NCI-H1092 (cell line): Measurements from ENCODE around the gene TBC1D10A.

Source experiments
- DNase-seq: peaks from one replicate; lab custom pipeline; 2025; lab: John Stamatoyannopoulos, UW

TBC1D10A gene

GRCh38 chr22:30326706-30327362, at the start of gene TBC1D10A:
Gene TBC1D10A, minus strand, starts transcription at chr22:30326941. Its CDS starts 60 bp downstream, at chr22:30326881.
- peak; percentile 87 for DNase-seq

DNA sequence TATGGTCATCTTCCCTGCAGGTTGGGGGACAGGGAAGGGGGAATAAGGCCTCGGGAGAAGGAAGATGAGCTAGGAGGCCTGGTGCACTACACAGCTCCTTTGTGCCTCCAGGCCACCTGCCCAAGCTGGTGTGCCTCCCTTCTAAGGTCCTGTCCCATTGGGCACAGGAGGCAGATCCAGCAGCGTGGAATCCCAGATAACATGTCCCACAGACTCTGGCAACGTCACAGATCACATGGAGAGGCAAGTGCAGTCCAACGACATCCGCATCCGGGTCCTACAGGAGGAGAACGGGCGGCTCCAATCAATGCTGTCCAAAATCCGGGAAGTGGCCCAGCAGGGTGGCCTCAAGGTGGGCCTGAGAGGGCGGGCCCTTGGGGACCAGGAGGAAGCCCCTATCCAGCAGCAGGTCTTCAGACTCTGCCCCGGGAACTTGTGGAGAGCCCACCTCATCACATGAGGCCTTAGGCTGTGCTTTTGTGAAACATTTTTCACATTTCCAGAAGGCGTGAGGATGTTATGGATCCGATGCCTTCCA, 48.6 kb upstream of the TBC1D10A start:
- DNase-seq: no peak

GRCh38 chr22:30373331-30374325, 46.9 kb upstream of the TBC1D10A start:
- no peak for DNase-seq

GRCh38 chr22:30372915-30373314, 46.2 kb upstream of the TBC1D10A start:
- no peak for DNase-seq

GRCh38 chr22:30371981-30372380, 45.2 kb upstream of the TBC1D10A start:
- DNase-seq: no peak

GRCh38 chr22:30371321-30371720, 44.6 kb upstream of the TBC1D10A start:
- DNase-seq: no peak

- DNase-seq: no peak
Observed at GRCh38 chr22:30370641-30371230, 44.0 kb upstream of the TBC1D10A start.

- DNase-seq: no peak
Observed at GRCh38 chr22:30368420-30368819, 41.7 kb upstream of the TBC1D10A start.

- DNase-seq: no peak
Observed at GRCh38 chr22:30365891-30366290, 39.1 kb upstream of the TBC1D10A start.

DNA sequence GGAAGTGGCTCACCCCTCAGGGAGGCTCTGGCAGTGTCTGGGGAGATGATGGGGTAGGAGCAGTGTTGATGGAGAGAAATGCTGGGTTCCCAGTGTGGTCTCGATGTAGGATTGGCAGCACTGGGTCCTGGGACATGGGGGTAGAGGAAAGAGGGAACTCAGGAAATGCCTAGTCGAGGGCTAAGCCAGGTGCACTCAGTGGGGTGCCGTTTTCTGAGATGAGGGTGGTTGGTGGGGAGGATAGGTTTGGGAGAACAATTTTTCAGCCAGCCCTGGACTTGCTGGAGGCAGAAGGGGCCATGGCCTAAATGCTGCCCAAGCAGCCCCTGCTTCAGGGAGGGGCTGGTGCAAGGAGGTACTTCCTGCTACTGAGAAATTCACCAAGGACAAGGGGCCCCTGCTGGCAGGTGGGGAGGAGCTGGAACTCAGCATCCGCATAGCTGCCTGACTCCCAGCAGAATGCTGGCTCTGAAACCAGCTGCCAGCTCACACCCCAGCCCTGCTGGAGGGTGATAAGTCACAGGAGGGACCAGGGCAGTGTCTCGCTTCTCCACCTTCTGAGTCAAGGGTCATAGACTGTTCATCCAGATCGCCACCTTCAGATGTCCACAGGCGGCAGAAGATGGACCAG, 36.0 kb upstream of the TBC1D10A start:
- no peak for DNase-seq

DNA sequence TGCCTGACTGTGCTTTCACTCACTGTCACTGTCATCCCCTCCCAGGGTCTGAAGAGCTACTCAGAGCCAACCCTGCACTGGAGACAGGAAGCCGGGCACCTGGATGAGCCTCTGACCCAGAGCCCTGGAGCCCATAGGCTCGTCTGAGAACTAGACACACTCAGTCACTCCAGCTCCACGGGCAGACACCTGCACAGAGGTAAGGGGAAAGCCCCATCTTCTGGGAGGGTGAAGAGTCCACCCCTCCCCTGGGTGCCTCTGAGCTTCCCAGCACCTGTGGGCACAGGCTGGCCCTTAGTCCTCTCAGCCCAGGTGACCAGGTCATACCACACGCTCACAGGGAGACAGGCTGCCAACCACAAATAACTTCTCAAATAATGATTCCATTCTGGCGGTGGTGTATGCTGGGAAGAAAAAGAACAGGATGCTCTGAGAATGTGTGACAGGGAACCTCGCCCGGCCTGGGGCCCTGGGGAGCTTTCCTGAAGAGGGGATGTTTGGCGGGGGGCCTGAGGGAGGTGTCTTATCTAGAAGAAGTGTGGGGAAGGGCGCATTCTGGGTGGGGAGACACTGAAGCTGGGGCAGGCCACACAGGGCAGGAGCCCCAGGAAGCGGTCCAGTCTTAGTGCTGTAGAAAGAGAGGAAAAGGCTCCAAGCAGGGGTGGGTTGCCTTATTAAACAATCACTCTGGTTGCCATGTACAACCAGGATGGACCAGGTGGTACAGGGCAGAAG, 35.3 kb upstream of the TBC1D10A start:
- DNase-seq: no peak

DNA sequence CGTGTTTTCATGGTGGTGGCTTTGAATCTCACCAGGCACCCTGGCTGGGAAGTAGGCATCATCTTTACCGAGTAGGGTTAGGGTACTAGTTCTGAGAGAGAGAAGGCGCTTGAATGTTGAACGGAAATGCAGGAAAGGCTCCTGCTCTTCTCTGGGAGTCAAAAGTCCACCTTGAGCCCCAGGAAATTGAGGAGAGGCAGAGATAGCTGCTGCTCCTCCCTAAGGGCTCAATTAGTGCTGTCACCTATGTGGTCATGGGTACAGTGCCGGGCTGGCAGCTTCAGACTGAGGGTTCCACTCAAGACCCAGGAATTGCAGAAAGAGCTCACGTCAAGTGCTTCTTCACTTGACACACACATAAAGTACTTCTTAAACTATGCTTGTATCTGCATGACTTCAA, 31.8 kb upstream of the TBC1D10A start:
- no peak for DNase-seq

DNA sequence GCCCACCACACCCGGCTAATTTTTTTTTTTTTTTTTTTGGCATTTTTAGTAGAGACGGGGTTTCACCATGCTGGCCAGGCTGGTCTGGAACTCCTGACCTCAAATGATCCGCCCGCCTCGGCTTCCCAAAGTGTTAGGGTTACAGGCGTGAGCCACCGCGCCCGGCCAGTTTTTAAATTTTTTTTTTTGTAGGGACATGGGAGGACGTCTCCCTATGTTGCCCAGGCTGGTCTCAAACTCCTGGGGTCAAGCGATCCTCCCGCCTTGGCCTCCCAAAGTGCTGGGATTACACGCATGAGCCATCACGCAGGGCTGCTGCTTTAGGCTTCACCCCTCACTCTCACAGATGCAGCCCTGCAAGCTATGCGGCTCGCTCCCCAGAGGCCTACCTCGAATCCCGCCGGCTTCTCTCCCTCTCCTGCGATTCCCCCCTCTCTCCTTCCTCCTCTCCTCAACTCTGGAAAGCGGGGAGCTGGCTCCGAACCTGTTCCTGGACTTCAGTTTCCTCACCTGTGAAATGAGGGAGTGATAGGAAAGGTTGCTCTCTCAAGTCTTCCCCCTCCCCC, 31.0 kb upstream of the TBC1D10A start:
- DNase-seq: no peak

DNA sequence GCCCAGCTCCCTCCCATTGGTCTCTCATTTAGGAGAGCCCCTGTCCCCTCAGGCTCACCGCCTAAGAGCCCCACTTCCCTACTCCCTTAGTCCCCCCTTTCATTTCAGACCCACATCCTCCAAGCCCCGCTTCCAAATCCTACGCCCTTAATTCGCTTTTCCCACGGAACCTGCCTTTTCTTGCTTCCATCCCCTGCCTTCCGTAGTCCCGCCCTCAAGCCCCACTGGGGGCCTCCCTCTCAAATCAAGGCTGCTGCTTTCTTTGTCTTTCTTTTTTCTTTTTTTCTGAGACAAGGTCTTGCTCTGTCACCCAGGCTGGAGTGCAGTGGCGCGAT, 30.5 kb upstream of the TBC1D10A start:
- no peak for DNase-seq

DNA sequence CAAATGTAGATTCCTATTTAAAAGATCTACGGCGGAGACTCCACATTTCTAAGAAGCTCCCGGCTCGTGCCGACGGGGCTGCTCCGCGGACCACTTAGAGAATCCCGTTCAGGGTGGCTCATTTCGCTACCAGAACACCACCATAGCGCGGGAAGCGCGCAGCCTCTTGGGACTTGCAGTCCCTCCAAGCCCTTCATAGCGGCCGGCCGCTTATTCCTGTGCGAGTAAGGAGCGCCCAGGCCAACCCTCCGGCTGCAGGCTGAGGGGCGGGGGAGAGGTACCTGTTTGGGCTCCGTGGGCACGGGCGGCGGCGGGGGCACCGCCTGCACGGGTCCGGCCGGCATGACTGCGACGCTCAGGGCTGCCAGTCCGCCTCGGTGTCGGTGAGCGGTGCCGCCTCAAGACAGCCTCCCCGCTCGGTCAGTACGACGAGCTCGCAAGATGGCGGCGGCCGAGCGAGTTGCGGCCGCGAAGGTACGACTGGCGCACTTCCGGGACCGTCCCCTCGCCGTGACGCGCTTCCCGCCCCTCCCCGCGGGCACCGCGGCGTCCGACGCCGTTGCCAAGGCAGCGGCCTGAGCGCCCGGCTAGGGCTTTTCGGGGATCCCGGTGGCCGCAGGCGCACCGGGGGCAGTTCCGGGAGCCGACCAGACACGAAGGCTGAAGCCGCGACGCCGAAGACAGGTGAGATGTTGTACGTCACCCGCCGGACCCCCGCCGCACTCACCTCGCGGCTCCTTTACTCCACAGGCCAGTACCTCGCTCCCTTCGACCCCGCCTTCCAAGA, 29.9 kb upstream of the TBC1D10A start, which contains the start of the genes CCDC157 and SF3A1:
Gene CCDC157 (plus strand): TSS at position 559 of the 787 bp plus-strand sequence. CDS start 8,994 bp downstream, outside the sequence.
Gene SF3A1 (minus strand): TSS at position 446 of the 787 bp plus-strand sequence. CDS start 102 bp downstream, at position 344.
- peak; percentile 86 for DNase-seq

DNA sequence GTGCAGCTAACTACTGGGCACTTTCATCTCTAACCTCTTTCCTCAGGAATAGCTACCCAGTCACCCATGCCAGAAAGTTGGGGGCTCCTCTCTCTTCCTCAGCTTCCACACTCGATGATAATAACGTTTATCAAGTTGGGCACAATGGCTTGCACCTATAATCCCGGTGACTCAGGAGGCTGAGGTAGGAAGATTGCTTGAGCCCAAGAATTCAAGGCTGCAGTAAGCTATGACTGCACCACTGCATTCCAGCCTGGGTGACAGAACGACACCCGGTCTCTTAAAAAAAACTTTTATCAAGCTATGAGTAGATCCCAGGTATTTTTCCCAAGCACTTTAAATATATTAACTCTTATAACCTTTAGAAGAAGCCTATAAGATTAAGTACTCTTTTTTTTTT, 27.9 kb upstream of the TBC1D10A start:
- no peak for DNase-seq

DNA sequence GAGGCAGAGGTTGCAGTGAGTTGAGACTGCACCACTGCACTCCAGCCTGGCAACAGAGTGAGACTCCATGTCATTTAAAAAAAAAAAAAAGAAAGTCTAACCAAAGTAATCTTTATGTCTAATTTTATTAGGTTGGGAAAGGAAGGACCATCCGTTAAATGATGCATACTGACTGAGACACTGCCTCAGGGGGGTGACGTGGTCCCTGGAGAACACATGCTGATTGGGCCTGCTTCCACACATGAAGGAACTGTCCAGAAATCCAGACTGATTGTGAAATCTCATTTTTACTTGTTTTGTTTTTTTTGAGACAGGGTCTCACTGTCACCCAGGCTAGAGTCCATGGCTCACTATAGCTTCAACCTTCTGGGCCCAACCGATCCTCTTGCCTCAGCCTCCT, 24.5 kb upstream of the TBC1D10A start:
- no peak for DNase-seq

DNA sequence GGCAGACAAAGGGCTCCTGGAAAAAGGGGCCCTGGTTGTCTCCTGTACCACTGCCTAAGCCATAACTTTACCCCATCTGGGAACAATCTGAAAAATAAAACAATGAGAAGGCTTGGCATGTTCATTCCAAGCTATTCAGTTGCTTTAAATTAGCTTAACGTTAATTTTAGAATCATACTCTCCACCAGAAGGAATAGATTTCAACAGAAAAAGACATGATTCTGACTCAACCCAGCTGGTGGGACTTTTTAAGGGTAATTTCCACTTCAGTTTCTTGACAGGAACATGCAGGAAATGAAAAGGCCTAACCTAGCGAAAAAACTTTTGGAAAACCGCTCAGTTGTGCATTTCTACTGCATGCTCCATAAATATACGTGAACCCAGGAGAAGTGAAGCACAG, 22.1 kb upstream of the TBC1D10A start:
- DNase-seq: no peak

DNA sequence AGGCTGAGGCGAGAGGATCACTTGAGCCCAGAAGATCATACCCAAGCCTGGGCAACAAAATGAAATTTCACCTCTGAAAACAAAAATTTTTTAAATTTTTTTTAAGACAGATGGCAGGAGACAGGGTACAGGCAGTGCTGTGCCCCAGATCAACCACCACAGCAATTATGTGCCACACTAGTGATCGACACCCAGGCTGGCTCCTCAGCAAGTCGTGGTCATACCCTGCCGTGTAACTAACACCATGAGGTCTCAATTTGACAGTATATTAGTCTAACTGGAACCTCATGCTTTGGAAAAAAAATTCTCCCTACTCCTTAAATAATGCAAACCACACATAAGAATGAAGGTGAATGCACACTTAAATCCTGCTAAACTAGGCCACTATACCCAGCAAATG, 21.7 kb upstream of the TBC1D10A start:
- no peak for DNase-seq
